Measurements from ENCODE around the gene EBF4.
"Not testable (repeated sequence)": the region's sequence is repeated elsewhere in the genome, so short reads cannot be mapped to it uniquely, and the experiment has no call there.

The EBF4 gene

GRCh38 chr20:2797136-2797983 lies 104.8 kb downstream of the EBF4 start:
- no peak for FAIRE-seq

- FAIRE-seq: no peak
Observed at GRCh38 chr20:2798095-2798805, 105.7 kb downstream of the EBF4 start.

- no peak for FAIRE-seq
Observed at GRCh38 chr20:2798814-2799213, 106.2 kb downstream of the EBF4 start.

- FAIRE-seq: no peak
Observed at GRCh38 chr20:2799271-2799670, 106.7 kb downstream of the EBF4 start.

DNA sequence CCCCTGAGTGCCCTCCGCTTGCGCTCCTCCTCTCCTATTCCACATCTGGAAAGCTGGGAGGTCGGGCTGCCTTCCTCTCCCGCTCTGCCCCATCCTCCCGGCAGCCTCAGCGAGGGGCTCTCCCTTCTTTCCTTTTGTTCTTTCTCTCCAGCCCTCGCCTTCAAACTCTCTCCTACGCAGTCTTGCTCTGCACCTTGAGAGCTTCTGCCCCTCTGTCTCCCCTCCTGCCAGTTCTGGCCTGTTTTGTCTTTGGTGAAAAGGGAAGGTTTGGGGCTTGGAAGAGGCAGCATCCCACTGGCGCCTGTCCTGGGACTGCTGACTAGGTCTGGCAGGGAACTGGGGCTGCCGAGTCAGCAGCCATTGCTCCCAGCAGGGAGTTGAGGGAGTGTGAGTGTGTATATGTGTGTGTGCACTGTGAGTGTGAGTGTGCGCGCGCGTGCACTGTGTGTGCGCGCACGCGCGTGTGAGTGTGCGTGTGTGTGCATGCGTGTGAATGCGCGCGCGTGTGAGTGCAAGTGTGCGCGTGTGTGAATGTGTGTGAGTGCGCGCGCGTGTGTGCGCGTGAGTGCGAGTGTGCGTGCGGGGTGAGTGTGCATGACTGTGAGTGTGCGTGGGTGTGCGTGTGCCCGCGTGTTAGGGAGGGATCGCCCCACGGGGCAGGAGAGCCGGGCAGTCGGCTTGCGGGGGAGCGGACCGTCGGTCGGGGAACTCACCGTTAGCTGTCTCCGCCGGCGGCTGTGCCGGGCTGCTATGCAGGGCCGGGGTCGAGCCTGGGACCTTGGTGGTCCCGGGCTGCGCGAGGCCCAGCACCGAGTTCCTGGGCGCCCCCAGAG lies 107.3 kb downstream of the EBF4 start:
- FAIRE-seq: no peak

GRCh38 chr20:2800521-2801285 lies 108.1 kb downstream of the EBF4 start, which contains the start of gene CPXM1:
Gene CPXM1, minus strand, starts transcription at chr20:2800627. Its CDS starts 55 bp downstream, at chr20:2800572.
- FAIRE-seq: no peak

DNA sequence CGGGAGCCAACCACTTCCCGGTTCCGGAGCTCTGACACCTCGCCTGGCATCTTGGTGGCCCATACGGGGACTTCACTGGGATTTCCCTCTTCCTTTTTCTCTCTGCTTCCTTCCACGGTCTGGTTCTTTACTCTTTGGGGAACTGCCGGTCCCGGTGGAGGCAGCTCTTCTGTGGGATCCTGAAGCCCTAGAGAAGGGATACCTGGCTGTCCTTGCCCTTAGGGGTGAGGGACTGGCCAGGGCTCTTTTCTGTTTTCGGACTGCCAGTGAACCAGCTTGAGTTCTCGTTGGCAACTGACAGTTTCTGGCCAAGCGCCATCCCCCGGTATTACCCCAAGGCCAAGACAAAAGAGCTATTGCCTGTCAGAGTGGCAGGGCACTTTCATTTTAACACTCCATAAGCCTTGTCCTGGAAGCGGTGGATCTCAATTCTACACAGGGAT lies 108.7 kb downstream of the EBF4 start:
- FAIRE-seq: no peak

DNA sequence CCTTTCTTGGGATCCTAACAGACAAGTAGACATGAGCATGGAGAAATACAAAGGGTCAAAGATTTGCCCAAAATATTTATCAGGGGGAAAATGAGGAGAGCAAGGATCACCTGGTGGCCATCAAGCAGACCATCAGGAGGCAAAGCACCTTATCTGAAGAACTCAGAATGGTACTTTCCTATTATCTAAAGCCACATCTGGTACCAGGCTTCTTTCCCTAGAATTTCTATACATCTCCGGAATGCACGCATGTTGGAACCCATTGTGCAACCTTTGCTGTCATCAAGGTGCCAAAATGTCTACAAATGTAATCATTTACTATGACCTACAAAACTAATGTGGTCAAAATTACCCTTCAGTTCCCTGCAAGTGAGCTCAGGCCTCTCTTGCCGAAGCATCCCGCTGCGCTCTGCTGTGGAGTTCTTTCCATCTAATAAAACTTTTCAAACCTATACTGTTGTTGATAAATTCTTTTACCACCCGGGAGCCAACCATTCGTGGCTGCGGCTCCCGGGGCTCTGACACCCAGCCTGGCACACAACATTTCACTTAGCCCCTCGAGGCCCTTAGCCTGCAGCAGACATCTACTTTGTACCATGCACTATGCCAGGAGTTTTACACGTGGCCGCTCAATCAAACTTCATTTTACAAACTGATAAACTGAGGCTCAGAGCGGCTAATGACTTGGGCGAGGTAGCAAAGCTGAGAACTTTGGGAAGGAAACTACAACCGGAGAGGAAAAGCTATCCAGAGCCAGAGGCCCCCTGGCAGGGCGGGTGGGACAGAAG lies 111.7 kb downstream of the EBF4 start:
- FAIRE-seq: no peak

- no peak for FAIRE-seq
Observed at GRCh38 chr20:2804852-2805688, 112.5 kb downstream of the EBF4 start.

DNA sequence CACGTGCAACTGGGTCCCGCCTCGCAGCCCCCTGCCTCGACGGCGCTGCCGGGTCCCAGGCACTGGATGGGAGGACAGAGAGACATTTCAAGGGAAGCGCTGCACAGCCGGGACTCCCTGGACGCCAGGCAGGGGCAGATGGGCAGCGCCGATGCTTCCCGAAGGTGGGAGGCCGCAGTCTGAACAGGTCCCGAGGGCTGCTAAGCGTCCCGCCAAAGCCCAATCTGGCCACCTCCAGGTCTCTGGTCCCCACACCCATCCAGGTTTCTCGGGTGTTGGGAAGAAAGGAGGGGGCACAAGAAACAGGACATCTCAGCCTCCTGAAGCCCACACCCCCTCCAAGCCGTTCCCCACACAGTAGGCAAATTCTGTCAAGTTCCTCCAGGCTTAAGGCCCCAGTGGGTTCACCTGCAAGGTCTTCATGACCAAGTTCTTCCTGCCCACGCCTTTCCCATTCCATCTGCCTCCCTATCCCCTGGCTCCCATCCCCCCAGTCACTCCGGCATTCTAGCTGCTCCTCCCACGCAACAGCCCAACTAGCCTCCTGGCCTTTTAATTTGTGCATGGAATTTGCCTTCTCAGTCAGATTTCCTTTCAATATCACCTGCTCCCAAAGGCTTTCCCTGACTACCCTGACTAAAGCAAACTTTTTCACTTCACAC lies 113.2 kb downstream of the EBF4 start:
- no peak for FAIRE-seq

GRCh38 chr20:2806351-2806701 lies 113.7 kb downstream of the EBF4 start:
- no peak for FAIRE-seq

DNA sequence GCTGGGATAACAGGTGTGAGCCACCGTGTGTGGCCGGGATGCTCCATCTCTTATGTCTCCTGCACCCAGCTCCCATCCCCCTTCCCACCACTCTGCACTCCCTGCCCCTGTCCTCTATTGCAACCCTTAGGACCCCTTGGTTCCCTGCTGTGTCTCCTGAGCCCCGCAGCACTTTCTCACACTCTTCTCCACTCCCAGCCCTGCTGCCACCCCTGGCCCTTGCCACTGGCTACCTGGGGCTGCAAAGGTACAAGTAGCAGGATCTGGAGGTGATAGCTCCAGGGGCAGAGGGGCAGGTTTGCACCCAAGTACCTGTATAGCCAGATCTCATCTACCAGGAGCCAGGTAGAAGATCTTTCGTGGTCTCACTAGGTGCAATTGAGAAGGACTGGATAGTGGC lies 114.4 kb downstream of the EBF4 start:
- no peak for FAIRE-seq

- FAIRE-seq: not testable (repeated sequence)
Observed at GRCh38 chr20:2807929-2808328, 115.3 kb downstream of the EBF4 start.

DNA sequence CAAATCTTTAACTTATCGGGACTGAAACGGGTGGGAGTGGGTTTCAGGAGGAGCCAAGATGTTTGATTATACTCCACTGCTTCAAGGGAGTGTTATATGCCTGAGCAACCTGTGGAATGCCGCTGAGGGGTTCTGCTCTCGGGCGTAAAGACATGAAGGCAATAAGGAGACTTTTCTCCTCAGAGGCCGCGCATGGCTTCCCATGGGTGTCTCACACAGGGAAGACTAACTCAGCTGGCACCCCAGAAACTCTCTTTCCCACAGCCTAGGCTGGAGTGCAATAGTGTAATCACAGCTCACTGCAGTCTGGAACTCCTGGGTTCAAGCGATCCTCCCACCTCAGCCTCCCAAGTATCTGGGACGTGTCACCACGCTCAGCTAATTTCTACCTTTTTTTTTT lies 117.1 kb downstream of the EBF4 start:
- FAIRE-seq: no peak

Data from colon (tissue), 2 donors.